GM23338 (cell line): ENCODE measurements around the gene TAS2R1. TPM values are rescaled to one million over a fixed set of nuclear protein-coding genes. Genes with fewer than 3 reads are reported as not detected.

ENCODE experiments used
- ATAC-seq: fragments of 200-7000 bp; cut with Tn5 transposase; 3 replicates; pipeline ENCODE4 v1.9.1; 2020
- DNase-seq: peaks from one replicate; pipeline ENCODE4 v3.0.0-alpha.2; 2015; ENCODE audit warnings: low spot score
- H2AFZ ChIP-seq: fragments of 200-600 bp; sonication (generic); 2 replicates; pipeline ENCODE4 v1.8.0; 2016; ENCODE audit warnings: antibody characterized with exemption, mild to moderate bottlenecking, moderate library complexity
- H3F3A ChIP-seq: fragments of 200-600 bp; sonication (generic); replicated peaks from 2 replicates; pipeline ENCODE4 v1.8.0; 2017; ENCODE audit warnings: antibody characterized with exemption, mixed run types, low read depth
- H3K27ac ChIP-seq: fragments of 200-600 bp; sonication (generic); 2 replicates; pipeline ENCODE4 v1.6.1; 2016; ENCODE audit warnings: low read depth
- H3K27me3 ChIP-seq: fragments of 200-600 bp; sonication (generic); 2 replicates; pipeline ENCODE4 v1.8.0; 2016; ENCODE audit warnings: mild to moderate bottlenecking, mixed run types, moderate library complexity; ENCODE audit not compliant: insufficient read depth
- H3K36me3 ChIP-seq: fragments of 200-600 bp; sonication (generic); 2 replicates; pipeline ENCODE4 v1.8.0; 2016; ENCODE audit warnings: mild to moderate bottlenecking; ENCODE audit not compliant: insufficient read depth
- H3K4me1 ChIP-seq: fragments of 200-600 bp; sonication (generic); 2 replicates; pipeline ENCODE4 v1.8.0; 2016; ENCODE audit warnings: mild to moderate bottlenecking, moderate library complexity; ENCODE audit not compliant: insufficient read depth
- H3K4me2 ChIP-seq: fragments of 200-600 bp; sonication (generic); 2 replicates; pipeline ENCODE4 v1.7.1; 2017; ENCODE audit warnings: mixed run types
- H3K4me3 ChIP-seq: fragments of 200-600 bp; sonication (generic); 2 replicates; pipeline ENCODE4 v1.6.1; 2016; ENCODE audit warnings: mixed run types
- H3K79me2 ChIP-seq: fragments of 200-600 bp; sonication (generic); replicated peaks from 2 replicates; pipeline ENCODE4 v1.8.0; 2017; ENCODE audit warnings: mild to moderate bottlenecking; ENCODE audit not compliant: insufficient read depth
- H3K9me2 ChIP-seq: fragments of 200-600 bp; sonication (generic); 2 replicates; pipeline ENCODE4 v1.8.0; 2017; ENCODE audit not compliant: insufficient read depth
- H4K20me1 ChIP-seq: fragments of 200-600 bp; sonication (generic); replicated peaks from 2 replicates; pipeline ENCODE4 v1.8.0; 2017; ENCODE audit warnings: mild to moderate bottlenecking; ENCODE audit not compliant: insufficient read depth
- H3K27ac Mint-ChIP-seq: 2 replicates; pipeline ENCODE4 v1.8.0; 2020; ENCODE audit warnings: inconsistent platforms, mild to moderate bottlenecking, moderate library complexity, mixed read lengths
- H3K27me3 Mint-ChIP-seq: 3 replicates; pipeline ENCODE4 v1.8.0; 2022; ENCODE audit warnings: low read depth, mild to moderate bottlenecking, moderate library complexity, mixed read lengths, inconsistent platforms; ENCODE audit not compliant: insufficient read depth, poor library complexity
- H3K36me3 Mint-ChIP-seq: 3 replicates; pipeline ENCODE4 v1.8.0; 2021; ENCODE audit warnings: low read depth, mild to moderate bottlenecking, inconsistent platforms, moderate library complexity, mixed read lengths
- H3K4me1 Mint-ChIP-seq: 3 replicates; pipeline ENCODE4 v1.8.0; 2020; ENCODE audit warnings: mild to moderate bottlenecking, inconsistent platforms, mixed read lengths
- H3K4me3 Mint-ChIP-seq: 3 replicates; pipeline ENCODE4 v1.8.0; 2021; ENCODE audit warnings: moderate library complexity, mild to moderate bottlenecking, inconsistent platforms, mixed read lengths
- H3K9me3 Mint-ChIP-seq: 3 replicates; pipeline ENCODE4 v1.8.0; 2020; ENCODE audit warnings: moderate library complexity, mild to moderate bottlenecking, inconsistent platforms, mixed read lengths
- CREB1 ChIP-seq: fragments of 250-450 bp; sonication (Bioruptor Pico); IDR thresholded peaks from 2 replicates; pipeline ENCODE4 v1.5.0; 2020; ENCODE audit warnings: low read depth, mild to moderate bottlenecking, moderate library complexity
- EZH2 ChIP-seq: fragments of 200-600 bp; sonication (generic); IDR thresholded peaks from one replicate; pipeline ENCODE4 v1.8.0; 2017; ENCODE audit warnings: antibody characterized with exemption, mild to moderate bottlenecking, low read depth; ENCODE audit not compliant: unreplicated experiment
- EZH2phosphoT487 ChIP-seq: fragments of 200-600 bp; sonication (generic); IDR thresholded peaks from one replicate; pipeline ENCODE4 v1.8.1; 2018; ENCODE audit warnings: antibody characterized with exemption; ENCODE audit not compliant: unreplicated experiment
- NANOG ChIP-seq: IDR thresholded peaks from 2 replicates; pipeline ENCODE4 v1.6.1; 2016; ENCODE audit warnings: antibody characterized with exemption, borderline replicate concordance
- POLR2AphosphoS5 ChIP-seq: IDR thresholded peaks from 2 replicates; pipeline ENCODE4 v1.6.1; 2016; ENCODE audit warnings: antibody characterized with exemption, low read depth
- STAT1 ChIP-seq: IDR thresholded peaks from one replicate; pipeline ENCODE4 v1.6.1; 2016; ENCODE audit warnings: antibody characterized with exemption; ENCODE audit not compliant: unreplicated experiment
- ZNF114 ChIP-seq: fragments of 250-450 bp; sonication (Bioruptor Pico); IDR thresholded peaks from 2 replicates; pipeline ENCODE4 v1.5.0; 2020; ENCODE audit warnings: mild to moderate bottlenecking, moderate library complexity
- polyA plus RNA-seq: library from polyadenylated mRNA; unstranded; fragments of >200 nt; fragmentation: Nextera tagmentation; extraction: Ambion mirVana; gene quantifications from 2 replicates; pipeline ENCODE4 v1.2.1, GENCODE V29; 2016
- total RNA-seq: library from RNA; depleted of rRNA; stranded (reverse); fragments of >200 nt; shearing (Covaris generic); gene quantifications from 2 replicates; pipeline ENCODE4 v1.2.3, GENCODE V29; 2014
- TF ChIP-seq, protein P1 (sequence below): IDR thresholded peaks from one replicate; pipeline ENCODE4 v1.6.1; 2018; ENCODE audit warnings: antibody characterized with exemption; ENCODE audit not compliant: unreplicated experiment
- TF ChIP-seq, protein P2 (sequence below), 2 experiments: fragments of 200-600 bp in 1 of 2; sonication (generic) in 1 of 2; conservative IDR thresholded peaks; 2 replicates each; pipeline versions ENCODE4 v1.5.1 to v1.6.1; 2016 to 2017; ENCODE audit warnings: antibody characterized with exemption in 2 of 2, low read depth in 2 of 2, mild to moderate bottlenecking in 2 of 2, moderate library complexity in 1 of 2
- TF ChIP-seq, protein P3 (sequence below): IDR thresholded peaks from 2 replicates; pipeline ENCODE4 v1.6.1; 2016; ENCODE audit warnings: antibody characterized with exemption

Gene TAS2R1
- total and polyA plus RNA-seq, 2 experiments from 2014 or later: 0.19 TPM; not detected in 1

DNA sequence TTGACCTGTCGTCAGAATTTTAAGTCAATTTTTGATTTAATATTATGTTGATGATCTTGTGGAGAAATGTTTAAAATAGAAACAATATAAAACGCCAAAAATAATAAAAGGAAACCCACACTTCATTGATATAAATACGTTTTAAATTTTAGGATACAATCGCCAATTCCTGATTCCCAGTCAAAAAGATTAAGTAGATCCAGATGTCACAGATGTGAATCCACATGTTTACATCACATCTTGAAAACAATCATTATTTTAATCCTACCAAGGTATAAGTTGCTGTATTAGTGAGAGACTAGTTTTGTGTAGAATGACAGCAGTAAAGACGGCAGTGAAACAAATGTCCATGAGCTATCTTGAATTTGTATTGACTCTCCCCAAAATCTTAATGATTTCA lies 4.9 kb downstream of the TAS2R1 start:
- no peak overlapping the region for H3K27ac ChIP-seq
- DNase-seq (no peak), ATAC-seq (no peak)
- Mint-ChIP-seq H3K27me3 (no peaks in the 10 kb centered on the region), H3K36me3 (no peaks in the 10 kb centered on the region), H3K9me3 (no peaks in the 10 kb centered on the region; the same call in 2 of the 3 replicates), H3K4me3 (no peak overlapping the region), H3K27ac (no peak overlapping the region), H3K4me1 (peaks cover 5% of the 10 kb centered on the region; the same call in 2 of the 3 replicates)
- H3K79me2 ChIP-seq: no peaks in the 10 kb centered on the region
- no peaks in the 10 kb centered on the region for H3K36me3 ChIP-seq
- no peaks in the 10 kb centered on the region for H4K20me1 ChIP-seq
- H3K9me2 ChIP-seq: no peaks in the 10 kb centered on the region
- H3F3A ChIP-seq: no peaks in the 10 kb centered on the region
- TF ChIP-seq CREB1 (CRISPR knock-in tag) (no peak), NANOG (no peak), ZNF114 (CRISPR knock-in tag) (no peak), EZH2phosphoT487 (no peak)
- TF ChIP-seq, protein P1, sequence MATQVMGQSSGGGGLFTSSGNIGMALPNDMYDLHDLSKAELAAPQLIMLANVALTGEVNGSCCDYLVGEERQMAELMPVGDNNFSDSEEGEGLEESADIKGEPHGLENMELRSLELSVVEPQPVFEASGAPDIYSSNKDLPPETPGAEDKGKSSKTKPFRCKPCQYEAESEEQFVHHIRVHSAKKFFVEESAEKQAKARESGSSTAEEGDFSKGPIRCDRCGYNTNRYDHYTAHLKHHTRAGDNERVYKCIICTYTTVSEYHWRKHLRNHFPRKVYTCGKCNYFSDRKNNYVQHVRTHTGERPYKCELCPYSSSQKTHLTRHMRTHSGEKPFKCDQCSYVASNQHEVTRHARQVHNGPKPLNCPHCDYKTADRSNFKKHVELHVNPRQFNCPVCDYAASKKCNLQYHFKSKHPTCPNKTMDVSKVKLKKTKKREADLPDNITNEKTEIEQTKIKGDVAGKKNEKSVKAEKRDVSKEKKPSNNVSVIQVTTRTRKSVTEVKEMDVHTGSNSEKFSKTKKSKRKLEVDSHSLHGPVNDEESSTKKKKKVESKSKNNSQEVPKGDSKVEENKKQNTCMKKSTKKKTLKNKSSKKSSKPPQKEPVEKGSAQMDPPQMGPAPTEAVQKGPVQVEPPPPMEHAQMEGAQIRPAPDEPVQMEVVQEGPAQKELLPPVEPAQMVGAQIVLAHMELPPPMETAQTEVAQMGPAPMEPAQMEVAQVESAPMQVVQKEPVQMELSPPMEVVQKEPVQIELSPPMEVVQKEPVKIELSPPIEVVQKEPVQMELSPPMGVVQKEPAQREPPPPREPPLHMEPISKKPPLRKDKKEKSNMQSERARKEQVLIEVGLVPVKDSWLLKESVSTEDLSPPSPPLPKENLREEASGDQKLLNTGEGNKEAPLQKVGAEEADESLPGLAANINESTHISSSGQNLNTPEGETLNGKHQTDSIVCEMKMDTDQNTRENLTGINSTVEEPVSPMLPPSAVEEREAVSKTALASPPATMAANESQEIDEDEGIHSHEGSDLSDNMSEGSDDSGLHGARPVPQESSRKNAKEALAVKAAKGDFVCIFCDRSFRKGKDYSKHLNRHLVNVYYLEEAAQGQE: no peak
- TF ChIP-seq, protein P2, sequence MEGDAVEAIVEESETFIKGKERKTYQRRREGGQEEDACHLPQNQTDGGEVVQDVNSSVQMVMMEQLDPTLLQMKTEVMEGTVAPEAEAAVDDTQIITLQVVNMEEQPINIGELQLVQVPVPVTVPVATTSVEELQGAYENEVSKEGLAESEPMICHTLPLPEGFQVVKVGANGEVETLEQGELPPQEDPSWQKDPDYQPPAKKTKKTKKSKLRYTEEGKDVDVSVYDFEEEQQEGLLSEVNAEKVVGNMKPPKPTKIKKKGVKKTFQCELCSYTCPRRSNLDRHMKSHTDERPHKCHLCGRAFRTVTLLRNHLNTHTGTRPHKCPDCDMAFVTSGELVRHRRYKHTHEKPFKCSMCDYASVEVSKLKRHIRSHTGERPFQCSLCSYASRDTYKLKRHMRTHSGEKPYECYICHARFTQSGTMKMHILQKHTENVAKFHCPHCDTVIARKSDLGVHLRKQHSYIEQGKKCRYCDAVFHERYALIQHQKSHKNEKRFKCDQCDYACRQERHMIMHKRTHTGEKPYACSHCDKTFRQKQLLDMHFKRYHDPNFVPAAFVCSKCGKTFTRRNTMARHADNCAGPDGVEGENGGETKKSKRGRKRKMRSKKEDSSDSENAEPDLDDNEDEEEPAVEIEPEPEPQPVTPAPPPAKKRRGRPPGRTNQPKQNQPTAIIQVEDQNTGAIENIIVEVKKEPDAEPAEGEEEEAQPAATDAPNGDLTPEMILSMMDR (conservative IDR thresholded peaks at IDR 0.05; ENCODE audit: low read depth in 2 of 2): no peak
- TF ChIP-seq, protein P3, sequence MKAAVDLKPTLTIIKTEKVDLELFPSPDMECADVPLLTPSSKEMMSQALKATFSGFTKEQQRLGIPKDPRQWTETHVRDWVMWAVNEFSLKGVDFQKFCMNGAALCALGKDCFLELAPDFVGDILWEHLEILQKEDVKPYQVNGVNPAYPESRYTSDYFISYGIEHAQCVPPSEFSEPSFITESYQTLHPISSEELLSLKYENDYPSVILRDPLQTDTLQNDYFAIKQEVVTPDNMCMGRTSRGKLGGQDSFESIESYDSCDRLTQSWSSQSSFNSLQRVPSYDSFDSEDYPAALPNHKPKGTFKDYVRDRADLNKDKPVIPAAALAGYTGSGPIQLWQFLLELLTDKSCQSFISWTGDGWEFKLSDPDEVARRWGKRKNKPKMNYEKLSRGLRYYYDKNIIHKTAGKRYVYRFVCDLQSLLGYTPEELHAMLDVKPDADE: no peak
- no peak overlapping the region for H3K4me3 ChIP-seq
- H3K4me2 ChIP-seq: no peak overlapping the region
- H2AFZ ChIP-seq: no peak overlapping the region
- no peaks in the 10 kb centered on the region; the same call in 1 of the 2 replicates for H3K4me1 ChIP-seq
- H3K27me3 ChIP-seq: no peaks in the 10 kb centered on the region

DNA sequence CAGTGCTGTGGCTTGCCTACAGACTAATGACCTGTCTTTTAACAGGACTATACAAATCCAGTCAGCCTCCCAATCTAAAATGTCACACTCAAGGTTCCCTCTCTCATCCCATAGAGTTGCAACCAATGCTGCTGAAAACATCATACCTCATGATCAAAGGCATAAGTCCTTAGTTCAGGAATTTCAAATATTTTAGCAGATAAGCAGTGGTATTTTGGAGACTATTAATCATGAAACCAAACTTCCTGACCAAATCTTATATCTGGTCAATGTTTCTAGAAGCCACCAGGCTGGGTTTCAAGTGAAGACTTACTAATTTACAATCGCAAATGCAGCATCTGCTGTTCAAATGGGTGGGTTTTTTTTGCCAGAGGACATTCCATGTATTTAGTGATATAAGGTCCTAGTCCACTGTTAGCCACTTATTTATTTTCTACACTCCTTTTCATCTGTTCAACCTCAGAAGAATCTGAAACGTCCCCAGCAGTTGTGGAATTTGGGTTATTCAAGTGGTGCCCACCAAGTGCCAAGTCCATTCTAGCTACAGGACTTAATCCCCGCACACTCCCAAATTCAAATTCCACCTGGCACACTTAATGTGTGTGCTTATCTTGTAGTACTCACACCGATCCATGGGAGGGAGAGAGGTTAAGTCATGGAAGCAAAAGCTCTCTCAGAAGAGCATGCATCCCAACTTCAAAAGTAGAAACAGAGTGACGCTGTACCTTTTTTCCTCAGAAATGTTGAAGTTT lies 5.8 kb downstream of the TAS2R1 start:
- Mint-ChIP-seq H3K9me3 (no peaks in the 10 kb centered on the region; the same call in 2 of the 3 replicates), H3K27ac (no peak overlapping the region), H3K4me1 (peaks cover 5% of the 10 kb centered on the region; the same call in 2 of the 3 replicates), H3K4me3 (no peak overlapping the region), H3K27me3 (no peaks in the 10 kb centered on the region), H3K36me3 (no peaks in the 10 kb centered on the region)
- ATAC-seq (no peak), DNase-seq (no peak)
- H3K4me2 ChIP-seq: no peak overlapping the region
- no peaks in the 10 kb centered on the region for H3K27me3 ChIP-seq
- H3K79me2 ChIP-seq: no peaks in the 10 kb centered on the region
- no peaks in the 10 kb centered on the region for H4K20me1 ChIP-seq
- H2AFZ ChIP-seq: peak overlapping the region; percentile 81; the same call in 1 of the 2 replicates
- no peak overlapping the region for H3K27ac ChIP-seq
- H3F3A ChIP-seq: no peaks in the 10 kb centered on the region
- no peaks in the 10 kb centered on the region for H3K36me3 ChIP-seq
- H3K4me1 ChIP-seq: no peaks in the 10 kb centered on the region; the same call in 1 of the 2 replicates
- no peaks in the 10 kb centered on the region for H3K9me2 ChIP-seq
- H3K4me3 ChIP-seq: no peak overlapping the region
- TF ChIP-seq EZH2: no peak
- TF ChIP-seq EZH2phosphoT487: no peak
- no peak for TF ChIP-seq POLR2AphosphoS5
- no peak for TF ChIP-seq NANOG
- TF ChIP-seq, protein P1: no peak
- no peak for TF ChIP-seq ZNF114 (CRISPR knock-in tag)
- TF ChIP-seq, protein P2 (conservative IDR thresholded peaks at IDR 0.05; ENCODE audit: low read depth in 2 of 2): no peak
- TF ChIP-seq STAT1: no peak
